Superior temporal gyrus (tissue), 1 donor: Measurements from ENCODE around the gene ARHGAP21.

Source experiments
- DNase-seq: peaks from one replicate; pipeline ENCODE4 v3.0.0-alpha.2; 2016; ENCODE audit errors: extremely low spot score

Gene ARHGAP21

GRCh38 chr10:24542314-24543270 lies 181.1 kb downstream of the ARHGAP21 start:
- DNase-seq: no peak

DNA sequence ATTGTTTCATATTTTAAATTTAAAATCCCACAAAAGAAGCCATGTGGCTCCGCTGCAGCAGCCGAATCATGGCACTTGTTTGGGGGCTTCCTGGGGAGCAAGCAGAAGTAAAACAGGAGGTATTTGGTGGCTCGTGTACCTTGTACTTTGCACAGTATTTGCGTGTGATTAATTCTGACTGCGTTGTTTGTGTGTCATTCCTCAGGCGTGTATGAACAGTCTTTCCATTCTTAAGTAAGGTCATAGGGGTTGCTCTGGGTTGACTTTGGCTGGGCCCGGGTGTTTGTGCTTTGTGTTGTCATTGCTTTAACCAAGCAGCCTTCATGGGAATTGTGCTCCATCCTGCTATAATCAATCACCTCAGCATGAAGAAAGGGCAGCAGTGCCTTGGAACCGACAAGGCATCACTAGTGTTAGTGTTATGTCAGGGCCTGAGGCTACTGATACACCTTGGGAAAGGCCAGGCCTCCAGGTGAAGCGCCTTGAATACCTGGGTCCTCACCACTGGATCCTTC lies 182.4 kb downstream of the ARHGAP21 start:
- no peak for DNase-seq

DNA sequence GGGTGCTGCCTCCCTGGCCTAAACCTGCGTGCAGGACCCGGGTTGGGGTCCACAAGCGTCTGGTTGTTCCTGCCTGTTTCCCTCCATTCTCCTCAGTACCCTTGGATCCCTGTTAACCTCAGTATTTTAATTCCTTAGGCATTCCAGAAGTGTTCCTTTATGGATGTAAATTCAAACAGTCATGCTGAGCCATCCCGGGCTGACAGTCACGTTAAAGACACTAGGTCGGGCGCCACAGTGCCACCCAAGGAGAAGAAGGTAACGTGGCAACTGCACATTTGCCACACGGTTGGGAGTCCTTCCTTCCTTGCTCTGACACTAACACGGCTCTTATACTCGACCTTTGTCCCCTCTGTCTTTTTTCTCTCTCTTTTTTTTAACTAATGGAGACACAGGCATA lies 187.1 kb downstream of the ARHGAP21 start:
- DNase-seq: no peak

DNA sequence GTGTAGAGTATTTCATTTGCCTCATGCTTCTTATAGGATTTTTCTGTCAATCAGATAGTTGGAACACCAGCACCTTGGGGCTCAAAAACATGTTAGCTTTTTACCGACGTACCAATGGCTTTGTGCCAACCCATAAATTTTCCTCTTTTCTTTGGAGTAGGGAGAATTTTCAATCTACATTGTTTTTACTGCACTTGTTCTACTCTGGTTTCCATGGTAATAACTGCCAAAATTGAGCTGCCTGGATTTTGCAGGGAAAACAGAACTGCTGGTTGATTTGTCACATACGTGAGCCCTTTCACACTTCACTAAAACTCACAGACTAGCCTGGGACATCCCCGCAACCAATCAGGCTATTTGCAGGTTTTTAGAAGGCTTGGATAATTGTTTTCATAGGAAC lies 189.7 kb downstream of the ARHGAP21 start:
- peak; percentile 20 for DNase-seq
